ENCODE measurements around the gene PAM.
A peak's percentile ranks its signal among the peaks of the same experiment; 100 is the strongest.
"Not testable (repeated sequence)": the region's sequence is repeated elsewhere in the genome, so short reads cannot be mapped to it uniquely, and the experiment has no call there.

PAM gene

GRCh38 chr5:102753889-102754766 lies 977 bp upstream of the PAM start:
- no peak for DNase-seq

- peak; percentile 40 for DNase-seq
Observed at GRCh38 chr5:102755686-102756371, 724 bp downstream of the PAM start.

GRCh38 chr5:102758576-102758975 lies 3.5 kb downstream of the PAM start:
- DNase-seq = no peak

GRCh38 chr5:102759289-102759688 lies 4.2 kb downstream of the PAM start:
- peak; percentile 19 for DNase-seq

- DNase-seq = no peak
Observed at GRCh38 chr5:102759700-102760099, 4.6 kb downstream of the PAM start.

- no peak for DNase-seq
Observed at GRCh38 chr5:102760815-102761214, 5.7 kb downstream of the PAM start.

GRCh38 chr5:102762095-102762534 lies 7.0 kb downstream of the PAM start:
- DNase-seq = no peak

- DNase-seq = no peak
Observed at GRCh38 chr5:102762562-102763227, 7.6 kb downstream of the PAM start.

GRCh38 chr5:102763734-102764133 lies 8.6 kb downstream of the PAM start:
- no peak for DNase-seq

GRCh38 chr5:102764381-102765004 lies 9.4 kb downstream of the PAM start:
- no peak for DNase-seq

- no peak for DNase-seq
Observed at GRCh38 chr5:102765350-102765749, 10.2 kb downstream of the PAM start.

GRCh38 chr5:102766295-102767090 lies 11.4 kb downstream of the PAM start:
- no peak for DNase-seq

- DNase-seq = no peak
Observed at GRCh38 chr5:102767862-102768261, 12.8 kb downstream of the PAM start.

GRCh38 chr5:102770803-102771202 lies 15.7 kb downstream of the PAM start:
- no peak for DNase-seq

- DNase-seq = no peak
Observed at GRCh38 chr5:102771435-102771834, 16.3 kb downstream of the PAM start.

GRCh38 chr5:102772273-102772672 lies 17.2 kb downstream of the PAM start:
- DNase-seq = no peak

- no peak for DNase-seq
Observed at GRCh38 chr5:102773133-102773532, 18.0 kb downstream of the PAM start.

- not testable (repeated sequence) for DNase-seq
Observed at GRCh38 chr5:102775756-102776155, 20.7 kb downstream of the PAM start.

GRCh38 chr5:102777099-102777498 lies 22.0 kb downstream of the PAM start:
- no peak for DNase-seq

- no peak for DNase-seq
Observed at GRCh38 chr5:102778478-102778877, 23.4 kb downstream of the PAM start.

- DNase-seq = no peak
Observed at GRCh38 chr5:102781359-102781758, 26.3 kb downstream of the PAM start.

- no peak for DNase-seq
Observed at GRCh38 chr5:102781786-102782185, 26.7 kb downstream of the PAM start.
